IMR-90 (cell line): ENCODE measurements around the gene TASOR.

Experiments used
- CEBPB ChIP-seq: IDR thresholded peaks from 2 replicates; pipeline ENCODE4 v1.6.1; 2012; ENCODE audit warnings: low read depth, low read length, improper control_type of control experiment
- CHD1 ChIP-seq: IDR thresholded peaks from 2 replicates; pipeline ENCODE4 v1.6.1; 2012; ENCODE audit warnings: low read depth, low read length, improper control_type of control experiment
- CTCF ChIP-seq: conservative IDR thresholded peaks from 2 replicates; pipeline ENCODE4 v1.5.1; 2012; ENCODE audit warnings: mild to moderate bottlenecking, low read depth, low read length, improper control_type of control experiment
- ELK1 ChIP-seq: fragments of 150-350 bp; IDR thresholded peaks from 2 replicates; pipeline ENCODE4 v1.6.1; 2016; ENCODE audit warnings: low read depth, mild to moderate bottlenecking, low read length, moderate library complexity, borderline replicate concordance
- MAFK ChIP-seq: IDR thresholded peaks from 2 replicates; pipeline ENCODE4 v1.6.1; 2012; ENCODE audit warnings: low read depth, low read length, improper control_type of control experiment
- MAZ ChIP-seq: IDR thresholded peaks from 2 replicates; pipeline ENCODE4 v1.6.1; 2012; ENCODE audit warnings: low read depth, mild to moderate bottlenecking, low read length, improper control_type of control experiment, moderate library complexity, borderline replicate concordance
- MXI1 ChIP-seq: IDR thresholded peaks from 2 replicates; pipeline ENCODE4 v1.6.1; 2012; ENCODE audit warnings: low read depth, mild to moderate bottlenecking, low read length, moderate library complexity, borderline replicate concordance
- POLR2A ChIP-seq: IDR thresholded peaks from 2 replicates; pipeline ENCODE4 v1.6.1; 2012; ENCODE audit warnings: mild to moderate bottlenecking, low read depth, low read length
- RAD21 ChIP-seq: IDR thresholded peaks from 2 replicates; pipeline ENCODE4 v1.6.1; 2012; ENCODE audit warnings: low read length, improper control_type of control experiment
- RCOR1 ChIP-seq: IDR thresholded peaks from 2 replicates; pipeline ENCODE4 v1.6.1; 2012; ENCODE audit warnings: mild to moderate bottlenecking, low read length, improper control_type of control experiment; ENCODE audit not compliant: insufficient replicate concordance
- RFX5 ChIP-seq: IDR thresholded peaks from 2 replicates; pipeline ENCODE4 v1.8.0; 2012; ENCODE audit warnings: low read depth, mild to moderate bottlenecking, low read length, moderate library complexity
- SMC3 ChIP-seq: fragments of 150-350 bp; IDR thresholded peaks from 2 replicates; pipeline ENCODE4 v1.6.1; 2016; ENCODE audit warnings: low read depth, mild to moderate bottlenecking, antibody characterized with exemption, low read length, moderate library complexity
- TF ChIP-seq, protein P1 (sequence below): fragments of 150-350 bp; IDR thresholded peaks from 2 replicates; pipeline ENCODE4 v1.6.1; 2017; ENCODE audit warnings: mild to moderate bottlenecking, antibody characterized with exemption, low read length, low read depth

- TF ChIP-seq CEBPB = no peak
- no peak for TF ChIP-seq CTCF
- TF ChIP-seq RCOR1 = no peak
- no peak for TF ChIP-seq MXI1
- no peak for TF ChIP-seq RAD21
- TF ChIP-seq MAZ = no peak
- TF ChIP-seq, protein P1, sequence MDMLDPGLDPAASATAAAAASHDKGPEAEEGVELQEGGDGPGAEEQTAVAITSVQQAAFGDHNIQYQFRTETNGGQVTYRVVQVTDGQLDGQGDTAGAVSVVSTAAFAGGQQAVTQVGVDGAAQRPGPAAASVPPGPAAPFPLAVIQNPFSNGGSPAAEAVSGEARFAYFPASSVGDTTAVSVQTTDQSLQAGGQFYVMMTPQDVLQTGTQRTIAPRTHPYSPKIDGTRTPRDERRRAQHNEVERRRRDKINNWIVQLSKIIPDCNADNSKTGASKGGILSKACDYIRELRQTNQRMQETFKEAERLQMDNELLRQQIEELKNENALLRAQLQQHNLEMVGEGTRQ = no peak
- TF ChIP-seq CHD1 = no peak
- no peak for TF ChIP-seq POLR2A
- no peak for TF ChIP-seq MAFK
- TF ChIP-seq SMC3 = no peak
- no peak for TF ChIP-seq RFX5
- no peak for TF ChIP-seq ELK1
These were observed 12.0 kb upstream of the TASOR start for GRCh38 chr3:56694867-56695683.
